ENCODE results near the gene RAP1A.
"Not testable (repeated sequence)": the region's sequence is repeated elsewhere in the genome, so short reads cannot be mapped to it uniquely, and the experiment has no call there.

Gene RAP1A

DNA sequence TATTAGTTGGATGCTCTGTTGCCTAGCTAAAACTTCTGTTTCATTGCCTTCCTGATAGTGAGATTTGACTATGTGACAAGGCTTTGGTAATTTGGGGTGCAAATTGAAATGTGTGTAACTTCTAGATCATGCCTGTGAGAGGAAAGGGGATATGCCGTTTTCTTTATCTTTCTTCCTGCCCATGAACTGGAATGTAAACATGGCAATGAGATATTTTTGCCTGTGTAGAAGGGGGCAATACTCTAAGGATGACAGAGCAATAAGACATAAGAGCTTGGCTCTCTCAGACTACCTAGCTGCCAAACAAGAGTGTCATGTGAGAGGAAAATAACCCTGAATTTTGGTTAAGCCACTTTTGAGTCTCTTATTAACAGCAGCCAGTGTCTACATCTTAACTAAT lies 49.7 kb downstream of the RAP1A start:
- no peak for DNase-seq (ENCODE audit: low read depth)
- in situ Hi-C loops (cut with HindIII; ENCODE audit: low sequenced_read_pairs) = no loop called here
- TF ChIP-seq, protein P1, sequence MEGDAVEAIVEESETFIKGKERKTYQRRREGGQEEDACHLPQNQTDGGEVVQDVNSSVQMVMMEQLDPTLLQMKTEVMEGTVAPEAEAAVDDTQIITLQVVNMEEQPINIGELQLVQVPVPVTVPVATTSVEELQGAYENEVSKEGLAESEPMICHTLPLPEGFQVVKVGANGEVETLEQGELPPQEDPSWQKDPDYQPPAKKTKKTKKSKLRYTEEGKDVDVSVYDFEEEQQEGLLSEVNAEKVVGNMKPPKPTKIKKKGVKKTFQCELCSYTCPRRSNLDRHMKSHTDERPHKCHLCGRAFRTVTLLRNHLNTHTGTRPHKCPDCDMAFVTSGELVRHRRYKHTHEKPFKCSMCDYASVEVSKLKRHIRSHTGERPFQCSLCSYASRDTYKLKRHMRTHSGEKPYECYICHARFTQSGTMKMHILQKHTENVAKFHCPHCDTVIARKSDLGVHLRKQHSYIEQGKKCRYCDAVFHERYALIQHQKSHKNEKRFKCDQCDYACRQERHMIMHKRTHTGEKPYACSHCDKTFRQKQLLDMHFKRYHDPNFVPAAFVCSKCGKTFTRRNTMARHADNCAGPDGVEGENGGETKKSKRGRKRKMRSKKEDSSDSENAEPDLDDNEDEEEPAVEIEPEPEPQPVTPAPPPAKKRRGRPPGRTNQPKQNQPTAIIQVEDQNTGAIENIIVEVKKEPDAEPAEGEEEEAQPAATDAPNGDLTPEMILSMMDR (IDR thresholded peaks at IDR 0.05; ENCODE audit: low read depth, low read length, missing control alignments) = no peak
- H3K4me3 ChIP-seq (ENCODE audit: low read depth, low read length) = no peak overlapping the region

DNA sequence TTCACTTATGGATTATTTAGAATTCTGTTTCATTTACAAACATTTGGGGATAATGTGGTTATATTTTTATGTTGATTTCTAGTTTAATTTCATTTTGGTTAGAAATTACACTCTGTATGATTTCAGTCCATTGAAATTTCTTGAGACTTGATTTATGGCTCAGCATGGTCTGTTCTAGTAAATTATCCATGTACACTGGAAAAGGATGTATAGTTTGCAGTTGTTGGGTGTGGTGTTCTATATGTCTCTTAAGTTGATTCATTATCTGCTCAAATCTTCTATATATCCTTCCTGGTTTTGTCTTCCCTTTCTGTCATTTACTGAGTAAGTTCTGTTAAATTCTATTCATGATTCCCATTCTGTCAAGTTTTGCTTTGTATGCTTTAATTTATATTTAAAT lies 52.3 kb downstream of the RAP1A start:
- in situ Hi-C loops (cut with HindIII; ENCODE audit: low sequenced_read_pairs) = no loop called here
- no peak for DNase-seq (ENCODE audit: low read depth)
- TF ChIP-seq, protein P1 (IDR thresholded peaks at IDR 0.05; ENCODE audit: low read depth, low read length, missing control alignments) = no peak
- H3K4me3 ChIP-seq (ENCODE audit: low read depth, low read length) = no peak overlapping the region

DNA sequence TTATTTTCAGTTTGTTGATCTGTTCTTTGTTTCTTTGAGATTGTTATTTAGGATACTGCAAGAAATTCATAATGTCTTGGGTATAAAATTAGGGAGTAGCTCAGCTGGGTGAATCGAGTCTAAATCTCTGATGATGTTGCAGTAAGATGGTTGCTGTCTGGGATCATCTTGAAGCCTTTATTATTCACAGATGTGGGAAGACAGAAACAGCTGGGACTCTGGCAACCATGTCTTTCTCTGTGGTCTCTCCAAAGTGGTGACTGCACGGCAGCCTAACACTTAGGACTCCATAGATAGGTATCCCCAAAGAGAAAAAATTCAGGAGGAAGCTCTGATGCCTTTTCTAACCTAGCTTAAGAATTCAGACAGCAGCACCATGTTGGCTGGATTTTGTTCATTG lies 52.7 kb downstream of the RAP1A start:
- DNase-seq (ENCODE audit: low read depth) = no peak
- TF ChIP-seq, protein P1 (IDR thresholded peaks at IDR 0.05; ENCODE audit: low read depth, low read length, missing control alignments) = no peak
- in situ Hi-C loops (cut with HindIII; ENCODE audit: low sequenced_read_pairs) = no loop called here
- H3K4me3 ChIP-seq (ENCODE audit: low read depth, low read length) = no peak overlapping the region

DNA sequence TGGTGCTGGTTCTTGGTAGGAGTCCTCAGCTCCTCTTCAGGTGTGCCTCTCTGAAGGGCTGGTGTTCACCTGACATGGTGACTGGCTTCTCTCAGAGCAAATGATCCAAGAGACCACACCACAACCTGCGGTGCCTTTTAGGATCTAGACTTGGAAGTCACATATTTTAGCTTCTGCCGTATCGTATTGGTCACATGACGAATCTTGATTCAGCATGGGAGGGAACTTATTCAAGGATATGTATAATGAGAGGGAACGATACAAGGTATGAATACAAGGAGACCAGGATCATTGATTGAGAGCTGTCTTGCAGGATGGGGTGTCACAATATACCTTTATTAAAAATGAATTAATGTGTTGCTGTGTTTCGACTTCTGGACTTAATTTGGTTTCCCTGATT lies 58.0 kb downstream of the RAP1A start:
- no peak for DNase-seq (ENCODE audit: low read depth)
- H3K4me3 ChIP-seq (ENCODE audit: low read depth, low read length) = no peak overlapping the region
- TF ChIP-seq, protein P1 (IDR thresholded peaks at IDR 0.05; ENCODE audit: low read depth, low read length, missing control alignments) = no peak
- in situ Hi-C loops (cut with HindIII; ENCODE audit: low sequenced_read_pairs) = no loop called here

DNA sequence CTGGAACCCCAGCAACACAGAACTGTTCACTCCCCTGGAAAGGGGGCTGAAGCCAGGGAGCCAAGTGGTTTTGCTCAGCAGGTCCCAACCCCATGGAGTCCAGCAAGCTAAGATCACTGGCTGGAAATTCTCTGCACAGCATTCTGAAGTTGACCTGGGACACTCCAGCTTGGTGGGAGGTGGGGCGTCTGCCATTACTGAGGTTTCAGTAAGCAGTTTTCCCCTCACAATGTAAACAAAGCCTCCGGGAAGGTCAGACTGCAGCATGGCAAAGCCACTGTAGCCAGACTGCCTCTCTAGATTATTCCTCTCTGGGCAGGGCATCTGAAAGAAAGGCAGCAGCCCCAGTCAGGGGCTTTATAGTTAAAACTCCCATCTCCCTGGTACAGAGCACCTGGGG lies 60.0 kb downstream of the RAP1A start:
- in situ Hi-C loops (cut with HindIII; ENCODE audit: low sequenced_read_pairs) = no loop called here
- no peak for DNase-seq (ENCODE audit: low read depth)
- H3K4me3 ChIP-seq (ENCODE audit: low read depth, low read length) = no peak overlapping the region
- TF ChIP-seq, protein P1 (IDR thresholded peaks at IDR 0.05; ENCODE audit: low read depth, low read length, missing control alignments) = no peak

DNA sequence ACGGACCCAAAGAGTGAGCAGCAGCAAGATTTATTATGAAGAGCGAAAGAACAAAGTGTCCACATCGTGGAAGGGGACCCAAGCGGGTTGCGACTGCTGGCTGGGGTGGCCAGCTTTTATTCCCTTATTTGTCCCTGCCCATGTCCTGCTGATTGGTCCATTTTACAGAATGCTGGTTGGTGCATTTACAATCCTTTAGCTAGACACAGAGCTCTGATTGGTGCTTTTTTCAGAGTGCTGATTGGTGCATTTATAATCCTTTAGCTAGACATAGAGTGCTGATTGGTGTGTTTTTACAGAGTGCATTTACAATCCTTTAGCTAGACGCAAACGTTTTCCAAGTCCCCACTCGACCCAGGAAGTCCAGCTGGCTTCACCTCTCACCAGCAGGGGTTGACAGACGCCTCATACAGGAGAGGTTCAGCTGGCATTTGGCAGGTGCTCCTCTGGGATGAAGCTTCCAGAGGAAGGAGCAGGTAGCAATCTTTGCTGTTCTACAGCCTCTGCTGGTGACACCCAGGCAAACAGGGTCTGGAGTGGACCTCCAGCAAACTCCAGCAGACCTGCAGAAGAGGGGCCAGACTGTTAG lies 60.7 kb downstream of the RAP1A start:
- in situ Hi-C loops (cut with HindIII; ENCODE audit: low sequenced_read_pairs) = not testable (repeated sequence)

DNA sequence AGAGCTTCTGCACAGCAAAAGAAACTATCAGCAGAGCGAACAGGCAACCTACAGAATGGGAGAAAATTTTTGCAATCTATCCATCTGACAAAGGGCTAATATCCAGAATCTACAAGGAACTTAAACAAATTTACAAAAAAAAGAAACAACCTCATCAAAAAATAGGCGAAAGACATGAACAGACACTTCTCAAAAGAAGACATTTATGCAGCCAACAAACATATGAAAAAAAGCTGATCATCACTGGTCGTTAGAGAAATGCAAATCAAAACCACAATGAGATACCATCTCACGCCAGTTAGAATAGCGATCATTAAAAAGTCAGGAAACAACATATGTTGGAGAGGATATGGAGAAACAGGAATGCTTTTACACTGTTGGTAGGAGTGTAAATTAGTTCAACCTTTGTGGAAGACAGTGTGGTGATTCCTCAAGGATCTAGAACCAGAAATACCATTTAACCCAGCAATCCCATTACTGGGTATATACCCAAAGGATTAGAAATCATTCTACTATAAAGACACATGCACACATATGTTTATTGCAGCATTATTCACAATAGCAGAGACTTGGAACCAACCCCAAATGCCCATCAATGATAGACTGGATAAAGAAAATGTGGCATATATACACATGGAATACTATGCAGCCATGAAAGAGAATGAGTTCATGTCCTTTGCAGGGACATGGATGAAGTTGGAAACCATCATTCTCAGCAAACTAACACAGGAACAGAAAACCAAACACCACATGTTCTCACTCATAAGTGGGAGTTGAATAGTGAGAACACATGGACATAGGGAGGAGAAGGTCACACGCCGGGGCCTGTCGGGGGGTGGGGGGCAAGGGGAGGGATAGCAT lies 65.9 kb downstream of the RAP1A start:
- H3K4me3 ChIP-seq (ENCODE audit: low read depth, low read length); DNase-seq (ENCODE audit: low read depth); in situ Hi-C loops (cut with HindIII; ENCODE audit: low sequenced_read_pairs): not testable (repeated sequence)

More for the DNA sequence above, 60.7 kb downstream of the RAP1A start:
- not testable (repeated sequence) for H3K4me3 ChIP-seq (ENCODE audit: low read depth, low read length); DNase-seq (ENCODE audit: low read depth)
